ENCODE measurements around the gene AZGP1. TPM values are rescaled to one million over a fixed set of nuclear protein-coding genes. Genes with fewer than 3 reads are reported as not detected.

AZGP1 gene
- total and polyA plus RNA-seq, 2 experiments from 2014 or later: 52.6 to 73.6 TPM

DNA sequence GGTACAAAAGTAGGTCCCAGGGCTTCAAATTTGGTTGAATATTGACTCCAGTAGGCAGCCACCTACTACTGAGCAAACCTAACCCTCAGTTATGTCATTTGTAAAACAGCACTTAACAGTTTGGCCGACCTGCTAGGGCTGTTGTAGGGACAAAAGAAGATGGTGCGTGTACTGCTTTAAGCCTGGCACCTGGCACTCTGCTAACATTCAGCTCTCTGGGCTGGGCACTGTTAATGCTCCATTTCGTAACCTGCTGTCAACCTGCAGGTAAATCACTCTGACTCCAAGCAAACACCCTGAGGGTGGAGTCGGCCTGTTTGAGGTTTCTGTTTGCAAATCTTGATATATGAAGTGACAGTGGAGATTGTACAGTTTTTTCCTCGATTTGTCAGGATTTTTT, 46.8 kb upstream of the AZGP1 start:
- 71% methylated on average over 5 of the region's 5 CpGs for WGBS (ENCODE audit: low lambda C conversion rate, missing lambda C conversion rate)
- DNase-seq (ENCODE audit: low spot score): peak; percentile 52
- H3K36me3 ChIP-seq (replicated peaks; ENCODE audit: insufficient read depth, low read depth): no peaks in the 10 kb centered on the region
- no peak for TF ChIP-seq EZH2 (IDR thresholded peaks at IDR 0.05; ENCODE audit: borderline replicate concordance)
- no peak for TF ChIP-seq EZH2phosphoT487 (IDR thresholded peaks at IDR 0.05; ENCODE audit: low read depth, severe bottlenecking, unreplicated experiment)
- TF ChIP-seq, protein P1, sequence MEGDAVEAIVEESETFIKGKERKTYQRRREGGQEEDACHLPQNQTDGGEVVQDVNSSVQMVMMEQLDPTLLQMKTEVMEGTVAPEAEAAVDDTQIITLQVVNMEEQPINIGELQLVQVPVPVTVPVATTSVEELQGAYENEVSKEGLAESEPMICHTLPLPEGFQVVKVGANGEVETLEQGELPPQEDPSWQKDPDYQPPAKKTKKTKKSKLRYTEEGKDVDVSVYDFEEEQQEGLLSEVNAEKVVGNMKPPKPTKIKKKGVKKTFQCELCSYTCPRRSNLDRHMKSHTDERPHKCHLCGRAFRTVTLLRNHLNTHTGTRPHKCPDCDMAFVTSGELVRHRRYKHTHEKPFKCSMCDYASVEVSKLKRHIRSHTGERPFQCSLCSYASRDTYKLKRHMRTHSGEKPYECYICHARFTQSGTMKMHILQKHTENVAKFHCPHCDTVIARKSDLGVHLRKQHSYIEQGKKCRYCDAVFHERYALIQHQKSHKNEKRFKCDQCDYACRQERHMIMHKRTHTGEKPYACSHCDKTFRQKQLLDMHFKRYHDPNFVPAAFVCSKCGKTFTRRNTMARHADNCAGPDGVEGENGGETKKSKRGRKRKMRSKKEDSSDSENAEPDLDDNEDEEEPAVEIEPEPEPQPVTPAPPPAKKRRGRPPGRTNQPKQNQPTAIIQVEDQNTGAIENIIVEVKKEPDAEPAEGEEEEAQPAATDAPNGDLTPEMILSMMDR (IDR thresholded peaks at IDR 0.05; ENCODE audit: poor library complexity): no peak
- peaks cover 33% of the 10 kb centered on the region for H4K20me1 ChIP-seq (ENCODE audit: insufficient read depth, poor library complexity, severe bottlenecking)
- no peaks in the 10 kb centered on the region for H3K27me3 ChIP-seq
- no peak overlapping the region for H3K27ac ChIP-seq
- no peaks in the 10 kb centered on the region for H3K9me2 ChIP-seq (replicated peaks; ENCODE audit: insufficient read depth)
- peaks cover 5% of the 10 kb centered on the region for H3K4me1 ChIP-seq (ENCODE audit: insufficient read depth)
- H3K79me2 ChIP-seq: peaks cover 83% of the 10 kb centered on the region
- no peak overlapping the region for H3K4me2 ChIP-seq
- H3K4me3 ChIP-seq: no peak overlapping the region
- no peaks in the 10 kb centered on the region for H3K9me3 ChIP-seq (ENCODE audit: low read depth)
- H2AFZ ChIP-seq: no peak overlapping the region

DNA sequence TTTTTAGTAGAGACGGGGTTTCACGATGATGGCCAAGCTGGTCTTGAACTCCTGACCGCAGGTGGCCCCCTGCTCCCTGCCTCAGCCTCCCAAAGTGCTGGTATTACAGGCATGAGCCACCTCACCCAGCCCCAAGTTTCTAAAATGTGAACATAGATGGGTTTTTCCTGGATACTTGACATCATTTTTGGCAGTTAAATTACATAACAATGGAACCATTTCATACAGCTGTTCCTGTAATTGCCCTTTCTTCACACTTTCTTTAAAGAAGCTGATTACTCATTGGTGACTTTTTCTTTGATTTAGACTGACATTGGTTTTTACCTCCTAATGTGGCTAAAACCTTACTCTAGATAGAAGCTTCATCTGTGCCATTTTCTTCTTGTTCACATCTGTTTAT, 45.5 kb upstream of the AZGP1 start:
- no peak overlapping the region for H3K27ac ChIP-seq
- no peak for DNase-seq (ENCODE audit: low spot score)
- no peaks in the 10 kb centered on the region for H3K9me3 ChIP-seq (ENCODE audit: low read depth)
- TF ChIP-seq EZH2phosphoT487 (IDR thresholded peaks at IDR 0.05; ENCODE audit: low read depth, severe bottlenecking, unreplicated experiment) (no peak), EZH2 (IDR thresholded peaks at IDR 0.05; ENCODE audit: borderline replicate concordance) (no peak)
- TF ChIP-seq, protein P1 (IDR thresholded peaks at IDR 0.05; ENCODE audit: poor library complexity): no peak
- no peaks in the 10 kb centered on the region for H3K9me2 ChIP-seq (replicated peaks; ENCODE audit: insufficient read depth)
- 90% methylated on average over 3 of the region's 3 CpGs for WGBS (ENCODE audit: low lambda C conversion rate, missing lambda C conversion rate)
- no peaks in the 10 kb centered on the region for H3K36me3 ChIP-seq (replicated peaks; ENCODE audit: insufficient read depth, low read depth)
- peaks cover 87% of the 10 kb centered on the region for H3K79me2 ChIP-seq
- no peak overlapping the region for H3K4me3 ChIP-seq
- H2AFZ ChIP-seq: no peak overlapping the region
- no peaks in the 10 kb centered on the region for H3K27me3 ChIP-seq
- no peak overlapping the region for H3K4me2 ChIP-seq
- H3K4me1 ChIP-seq (ENCODE audit: insufficient read depth): peaks cover 16% of the 10 kb centered on the region
- H4K20me1 ChIP-seq (ENCODE audit: insufficient read depth, poor library complexity, severe bottlenecking): peaks cover 42% of the 10 kb centered on the region

DNA sequence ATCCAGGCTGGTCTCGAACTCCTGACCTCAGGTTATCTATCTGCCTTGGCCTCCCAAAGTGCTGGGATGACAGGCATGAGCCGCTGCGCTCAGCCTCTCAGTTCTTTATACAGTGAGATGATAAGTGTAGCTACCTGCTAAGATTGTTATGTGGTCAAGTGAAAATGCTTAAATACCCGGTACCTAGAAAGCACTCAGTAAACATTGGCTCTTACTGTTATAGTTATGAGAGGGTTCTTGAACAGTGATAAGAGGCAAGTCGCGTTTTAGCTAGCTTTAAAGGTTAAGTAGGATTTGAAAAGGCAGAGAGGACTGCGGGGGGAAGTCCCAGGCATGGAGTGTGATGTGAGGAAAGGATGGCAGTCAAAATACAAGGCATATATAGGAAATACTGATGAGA, 44.1 kb upstream of the AZGP1 start:
- peaks cover 42% of the 10 kb centered on the region for H4K20me1 ChIP-seq (ENCODE audit: insufficient read depth, poor library complexity, severe bottlenecking)
- H3K4me3 ChIP-seq: no peak overlapping the region
- H3K9me3 ChIP-seq (ENCODE audit: low read depth): no peaks in the 10 kb centered on the region
- TF ChIP-seq EZH2 (IDR thresholded peaks at IDR 0.05; ENCODE audit: borderline replicate concordance) (no peak), EZH2phosphoT487 (IDR thresholded peaks at IDR 0.05; ENCODE audit: low read depth, severe bottlenecking, unreplicated experiment) (no peak)
- TF ChIP-seq, protein P1 (IDR thresholded peaks at IDR 0.05; ENCODE audit: poor library complexity): no peak
- H3K36me3 ChIP-seq (replicated peaks; ENCODE audit: insufficient read depth, low read depth): no peaks in the 10 kb centered on the region
- H3K4me2 ChIP-seq: no peak overlapping the region
- peaks cover 90% of the 10 kb centered on the region for H3K79me2 ChIP-seq
- 71% methylated on average over 7 of the region's 7 CpGs for WGBS (ENCODE audit: low lambda C conversion rate, missing lambda C conversion rate)
- no peaks in the 10 kb centered on the region for H3K27me3 ChIP-seq
- DNase-seq (ENCODE audit: low spot score): no peak
- no peak overlapping the region for H2AFZ ChIP-seq
- H3K9me2 ChIP-seq (replicated peaks; ENCODE audit: insufficient read depth): no peaks in the 10 kb centered on the region
- peaks cover 16% of the 10 kb centered on the region for H3K4me1 ChIP-seq (ENCODE audit: insufficient read depth)
- no peak overlapping the region for H3K27ac ChIP-seq

DNA sequence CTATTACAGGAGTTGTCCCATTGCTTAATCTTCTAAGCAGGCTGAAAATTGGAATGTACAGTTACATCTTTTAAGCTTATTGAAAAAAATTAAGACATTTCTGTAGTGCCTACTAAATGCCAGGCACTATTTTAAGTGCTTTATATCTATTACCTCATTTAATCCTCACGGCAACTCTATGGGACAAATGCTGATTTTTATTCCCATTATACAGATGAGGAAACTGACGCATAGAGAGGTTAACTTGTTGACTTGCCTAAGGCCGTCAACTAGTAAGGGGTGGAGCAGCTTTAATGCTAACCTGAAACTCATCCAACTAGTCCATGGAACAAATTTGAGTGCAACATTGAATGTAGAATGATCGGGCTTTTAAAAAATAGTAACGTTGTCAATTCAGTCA, 42.0 kb upstream of the AZGP1 start:
- Histone ChIP-seq H3K36me3 (replicated peaks; ENCODE audit: insufficient read depth, low read depth) (no peaks in the 10 kb centered on the region), H3K79me2 (peaks cover 73% of the 10 kb centered on the region), H3K9me3 (ENCODE audit: low read depth) (no peaks in the 10 kb centered on the region), H3K27ac (peak overlapping the region; percentile 99), H3K27me3 (no peaks in the 10 kb centered on the region), H3K4me3 (no peak overlapping the region), H3K9me2 (replicated peaks; ENCODE audit: insufficient read depth) (no peaks in the 10 kb centered on the region), H3K4me2 (peak overlapping the region; percentile 89), H3K4me1 (ENCODE audit: insufficient read depth) (peaks cover 16% of the 10 kb centered on the region), H4K20me1 (ENCODE audit: insufficient read depth, poor library complexity, severe bottlenecking) (peaks cover 42% of the 10 kb centered on the region), H2AFZ (no peak overlapping the region)
- WGBS (ENCODE audit: low lambda C conversion rate, missing lambda C conversion rate): 97% methylated on average over 5 of the region's 5 CpGs
- TF ChIP-seq EZH2 (IDR thresholded peaks at IDR 0.05; ENCODE audit: borderline replicate concordance) (no peak), EZH2phosphoT487 (IDR thresholded peaks at IDR 0.05; ENCODE audit: low read depth, severe bottlenecking, unreplicated experiment) (no peak)
- TF ChIP-seq, protein P1 (IDR thresholded peaks at IDR 0.05; ENCODE audit: poor library complexity): no peak
- DNase-seq (ENCODE audit: low spot score): no peak
